ENCODE results near the gene BPIFB6.

Gene BPIFB6

GRCh38 chr20:33008336-33009213, 22.9 kb upstream of the BPIFB6 start:
- no peak overlapping the region for H3K9ac ChIP-seq (ENCODE audit: low read length)
- H3K4me2 ChIP-seq (ENCODE audit: low read length): no peak overlapping the region
- DNase-seq: no peak
- no peaks in the 10 kb centered on the region for H3K79me1 ChIP-seq (ENCODE audit: low read length)
- no peak overlapping the region for H4K8ac ChIP-seq (ENCODE audit: low read depth, low read length)
- H3K23ac ChIP-seq (ENCODE audit: low read length): no peak overlapping the region
- H3K9me3 ChIP-seq (ENCODE audit: insufficient read depth, low read depth, low read length): no peaks in the 10 kb centered on the region
- H3K4me3 ChIP-seq (ENCODE audit: low read depth, low read length): no peak overlapping the region
- no peak overlapping the region for H3K4ac ChIP-seq (ENCODE audit: low read depth, low read length)
- no peak overlapping the region for H4K12ac ChIP-seq (ENCODE audit: low read depth, low read length)
- H3K27me3 ChIP-seq (ENCODE audit: insufficient read depth, low read length): no peaks in the 10 kb centered on the region
- H3K14ac ChIP-seq (ENCODE audit: low read length): no peak overlapping the region
- H3K18ac ChIP-seq (ENCODE audit: low read length): no peak overlapping the region
- no peak overlapping the region for H4K91ac ChIP-seq (ENCODE audit: low read depth, low read length)
- no peak overlapping the region for H2AFZ ChIP-seq (ENCODE audit: insufficient read depth, low read length, poor library complexity)
- no peaks in the 10 kb centered on the region for H3K36me3 ChIP-seq (ENCODE audit: control insufficient read depth in 1 of 2, insufficient read depth in 2 of 2, low read length in 2 of 2)
- no peak overlapping the region for H2BK120ac ChIP-seq (ENCODE audit: insufficient read depth, low read length, poor library complexity)
- H3K4me1 ChIP-seq (ENCODE audit: control insufficient read depth in 1 of 2, insufficient read depth in 2 of 2, low read length in 2 of 2): no peaks in the 10 kb centered on the region
- no peak overlapping the region for H2BK5ac ChIP-seq (ENCODE audit: low read depth, low read length, poor library complexity)
- no peak overlapping the region for H3K27ac ChIP-seq (ENCODE audit: low read depth, low read length)
- WGBS (ENCODE audit: extremely low coverage, insufficient coverage, insufficient read length): no CpG with 5 or more reads among the region's 23 CpGs
- H3K79me2 ChIP-seq (ENCODE audit: control insufficient read depth, insufficient read depth, low read length, poor library complexity): no peaks in the 10 kb centered on the region
- no peak overlapping the region for H2AK5ac ChIP-seq (ENCODE audit: low read length)
- no peak overlapping the region for H2BK12ac ChIP-seq (ENCODE audit: low read length)

- Histone ChIP-seq H3K79me2 (ENCODE audit: control insufficient read depth, insufficient read depth, low read length, poor library complexity) (no peaks in the 10 kb centered on the region), H3K36me3 (ENCODE audit: control insufficient read depth in 1 of 2, insufficient read depth in 2 of 2, low read length in 2 of 2) (no peaks in the 10 kb centered on the region), H4K12ac (ENCODE audit: low read depth, low read length) (no peak overlapping the region), H3K18ac (ENCODE audit: low read length) (no peak overlapping the region), H2AK5ac (ENCODE audit: low read length) (no peak overlapping the region), H3K79me1 (ENCODE audit: low read length) (no peaks in the 10 kb centered on the region), H3K4me3 (ENCODE audit: low read depth, low read length) (no peak overlapping the region), H2BK12ac (ENCODE audit: low read length) (no peak overlapping the region), H3K27me3 (ENCODE audit: insufficient read depth, low read length) (no peaks in the 10 kb centered on the region), H3K9ac (ENCODE audit: low read length) (no peak overlapping the region), H4K8ac (ENCODE audit: low read depth, low read length) (no peak overlapping the region), H2BK5ac (ENCODE audit: low read depth, low read length, poor library complexity) (no peak overlapping the region), H3K14ac (ENCODE audit: low read length) (no peak overlapping the region), H3K9me3 (ENCODE audit: insufficient read depth, low read depth, low read length) (no peaks in the 10 kb centered on the region), H3K4ac (ENCODE audit: low read depth, low read length) (no peak overlapping the region), H3K27ac (ENCODE audit: low read depth, low read length) (no peak overlapping the region), H3K4me1 (ENCODE audit: control insufficient read depth in 1 of 2, insufficient read depth in 2 of 2, low read length in 2 of 2) (no peaks in the 10 kb centered on the region), H3K23ac (ENCODE audit: low read length) (no peak overlapping the region), H2AFZ (ENCODE audit: insufficient read depth, low read length, poor library complexity) (no peak overlapping the region), H4K91ac (ENCODE audit: low read depth, low read length) (no peak overlapping the region), H2BK120ac (ENCODE audit: insufficient read depth, low read length, poor library complexity) (no peak overlapping the region), H3K4me2 (ENCODE audit: low read length) (no peak overlapping the region)
- no peak for DNase-seq
- no CpG with 5 or more reads among the region's 19 CpGs for WGBS (ENCODE audit: extremely low coverage, insufficient coverage, insufficient read length)
These were observed 22.0 kb upstream of the BPIFB6 start for GRCh38 chr20:33009214-33010132.

DNA sequence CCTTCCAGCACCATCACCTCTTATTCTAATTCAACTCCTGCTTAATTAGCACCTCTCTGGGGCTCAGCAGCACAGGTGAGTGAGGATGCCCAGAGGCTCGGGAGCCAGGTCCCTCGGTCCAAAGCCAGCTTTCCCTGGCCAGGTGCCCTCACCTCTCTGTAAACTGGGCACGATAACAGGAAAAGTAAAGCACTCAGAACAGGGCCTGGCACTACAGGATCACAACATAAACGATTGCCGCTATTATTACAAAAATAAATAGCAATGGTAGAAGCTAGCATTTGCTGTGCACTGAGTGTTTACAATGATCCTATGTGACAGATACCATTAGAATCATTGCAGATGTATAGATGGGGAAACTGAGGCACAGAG, 21.3 kb upstream of the BPIFB6 start:
- H3K36me3 ChIP-seq (ENCODE audit: control insufficient read depth in 1 of 2, insufficient read depth in 2 of 2, low read length in 2 of 2): no peaks in the 10 kb centered on the region
- H4K91ac ChIP-seq (ENCODE audit: low read depth, low read length): no peak overlapping the region
- H2AFZ ChIP-seq (ENCODE audit: insufficient read depth, low read length, poor library complexity): no peak overlapping the region
- no CpG with 5 or more reads among the region's 5 CpGs for WGBS (ENCODE audit: extremely low coverage, insufficient coverage, insufficient read length)
- H3K9me3 ChIP-seq (ENCODE audit: insufficient read depth, low read depth, low read length): no peaks in the 10 kb centered on the region
- H2BK12ac ChIP-seq (ENCODE audit: low read length): no peak overlapping the region
- no peak overlapping the region for H3K4me3 ChIP-seq (ENCODE audit: low read depth, low read length)
- no peak overlapping the region for H3K4ac ChIP-seq (ENCODE audit: low read depth, low read length)
- no peak for DNase-seq
- no peaks in the 10 kb centered on the region for H3K4me1 ChIP-seq (ENCODE audit: control insufficient read depth in 1 of 2, insufficient read depth in 2 of 2, low read length in 2 of 2)
- H2BK120ac ChIP-seq (ENCODE audit: insufficient read depth, low read length, poor library complexity): no peak overlapping the region
- no peak overlapping the region for H4K12ac ChIP-seq (ENCODE audit: low read depth, low read length)
- H2AK5ac ChIP-seq (ENCODE audit: low read length): no peak overlapping the region
- no peak overlapping the region for H3K27ac ChIP-seq (ENCODE audit: low read depth, low read length)
- H3K9ac ChIP-seq (ENCODE audit: low read length): no peak overlapping the region
- no peak overlapping the region for H3K18ac ChIP-seq (ENCODE audit: low read length)
- no peak overlapping the region for H2BK5ac ChIP-seq (ENCODE audit: low read depth, low read length, poor library complexity)
- H4K8ac ChIP-seq (ENCODE audit: low read depth, low read length): no peak overlapping the region
- H3K79me2 ChIP-seq (ENCODE audit: control insufficient read depth, insufficient read depth, low read length, poor library complexity): no peaks in the 10 kb centered on the region
- no peak overlapping the region for H3K14ac ChIP-seq (ENCODE audit: low read length)
- H3K23ac ChIP-seq (ENCODE audit: low read length): no peak overlapping the region
- H3K79me1 ChIP-seq (ENCODE audit: low read length): no peaks in the 10 kb centered on the region
- H3K4me2 ChIP-seq (ENCODE audit: low read length): no peak overlapping the region
- H3K27me3 ChIP-seq (ENCODE audit: insufficient read depth, low read length): no peaks in the 10 kb centered on the region

GRCh38 chr20:33010674-33011449, 20.6 kb upstream of the BPIFB6 start:
- no peaks in the 10 kb centered on the region for H3K79me2 ChIP-seq (ENCODE audit: control insufficient read depth, insufficient read depth, low read length, poor library complexity)
- H3K14ac ChIP-seq (ENCODE audit: low read length): no peak overlapping the region
- no peak overlapping the region for H2AFZ ChIP-seq (ENCODE audit: insufficient read depth, low read length, poor library complexity)
- H3K9ac ChIP-seq (ENCODE audit: low read length): no peak overlapping the region
- no peak overlapping the region for H4K12ac ChIP-seq (ENCODE audit: low read depth, low read length)
- DNase-seq: no peak
- H3K23ac ChIP-seq (ENCODE audit: low read length): no peak overlapping the region
- H3K18ac ChIP-seq (ENCODE audit: low read length): no peak overlapping the region
- H3K36me3 ChIP-seq (ENCODE audit: control insufficient read depth in 1 of 2, insufficient read depth in 2 of 2, low read length in 2 of 2): no peaks in the 10 kb centered on the region
- no peak overlapping the region for H2BK12ac ChIP-seq (ENCODE audit: low read length)
- no peak overlapping the region for H3K4me3 ChIP-seq (ENCODE audit: low read depth, low read length)
- H3K27me3 ChIP-seq (ENCODE audit: insufficient read depth, low read length): no peaks in the 10 kb centered on the region
- no peak overlapping the region for H3K27ac ChIP-seq (ENCODE audit: low read depth, low read length)
- WGBS (ENCODE audit: extremely low coverage, insufficient coverage, insufficient read length): no CpG with 5 or more reads among the region's 8 CpGs
- no peak overlapping the region for H3K4me2 ChIP-seq (ENCODE audit: low read length)
- H2BK5ac ChIP-seq (ENCODE audit: low read depth, low read length, poor library complexity): no peak overlapping the region
- H2BK120ac ChIP-seq (ENCODE audit: insufficient read depth, low read length, poor library complexity): no peak overlapping the region
- H2AK5ac ChIP-seq (ENCODE audit: low read length): no peak overlapping the region
- no peaks in the 10 kb centered on the region for H3K4me1 ChIP-seq (ENCODE audit: control insufficient read depth in 1 of 2, insufficient read depth in 2 of 2, low read length in 2 of 2)
- no peak overlapping the region for H4K8ac ChIP-seq (ENCODE audit: low read depth, low read length)
- H3K9me3 ChIP-seq (ENCODE audit: insufficient read depth, low read depth, low read length): no peaks in the 10 kb centered on the region
- H4K91ac ChIP-seq (ENCODE audit: low read depth, low read length): no peak overlapping the region
- no peaks in the 10 kb centered on the region for H3K79me1 ChIP-seq (ENCODE audit: low read length)
- no peak overlapping the region for H3K4ac ChIP-seq (ENCODE audit: low read depth, low read length)
